Measurements from ENCODE around the gene UNCX.
"Not testable (repeated sequence)": the region's sequence is repeated elsewhere in the genome, so short reads cannot be mapped to it uniquely, and the experiment has no call there.

UNCX gene

GRCh38 chr7:1274121-1274875 is 41.6 kb downstream of the UNCX start:
- DNase-seq: no peak
- Mint-ChIP-seq H3K9me3 (peaks cover 15% of the 10 kb centered on the region), H3K4me1 (no peaks in the 10 kb centered on the region), H3K36me3 (no peaks in the 10 kb centered on the region), H3K4me3 (no peak overlapping the region), H3K27ac (peak overlapping the region; percentile 71), H3K27me3 (no peaks in the 10 kb centered on the region)
- CTCF ChIA-PET: no interaction called here

GRCh38 chr7:1274876-1275375 is 42.3 kb downstream of the UNCX start:
- Mint-ChIP-seq H3K4me1 (no peaks in the 10 kb centered on the region), H3K36me3 (no peaks in the 10 kb centered on the region), H3K27me3 (no peaks in the 10 kb centered on the region), H3K27ac (peak overlapping the region; percentile 71), H3K9me3 (peaks cover 15% of the 10 kb centered on the region), H3K4me3 (no peak overlapping the region)
- DNase-seq: no peak
- CTCF ChIA-PET: no interaction called here

GRCh38 chr7:1275451-1276381 is 43.0 kb downstream of the UNCX start:
- Mint-ChIP-seq H3K27me3 (no peaks in the 10 kb centered on the region), H3K9me3 (peaks cover 15% of the 10 kb centered on the region), H3K36me3 (no peaks in the 10 kb centered on the region), H3K4me3 (no peak overlapping the region), H3K27ac (no peak overlapping the region), H3K4me1 (no peaks in the 10 kb centered on the region)
- CTCF ChIA-PET: no interaction called here
- no peak for DNase-seq

GRCh38 chr7:1276626-1277175 is 44.0 kb downstream of the UNCX start:
- Mint-ChIP-seq H3K27ac (no peak overlapping the region), H3K9me3 (peaks cover 11% of the 10 kb centered on the region), H3K4me3 (no peak overlapping the region), H3K27me3 (no peaks in the 10 kb centered on the region), H3K36me3 (no peaks in the 10 kb centered on the region), H3K4me1 (no peaks in the 10 kb centered on the region)
- no peak for DNase-seq
- CTCF ChIA-PET: no interaction called here

- Mint-ChIP-seq H3K27me3 (peaks cover 3% of the 10 kb centered on the region), H3K36me3 (no peaks in the 10 kb centered on the region), H3K4me3 (no peak overlapping the region), H3K4me1 (no peaks in the 10 kb centered on the region), H3K9me3 (peaks cover 11% of the 10 kb centered on the region), H3K27ac (no peak overlapping the region)
- CTCF ChIA-PET: interaction anchor here (0.8 kb wide), 1 partner anchor 154 kb away, joined by 3 read pairs; no protein-coding TSS in a partner anchor
- no peak for DNase-seq
These were observed 45.9 kb downstream of the UNCX start for GRCh38 chr7:1278543-1278942.

- Mint-ChIP-seq H3K36me3 (no peaks in the 10 kb centered on the region), H3K9me3 (peaks cover 11% of the 10 kb centered on the region), H3K27me3 (peaks cover 4% of the 10 kb centered on the region), H3K27ac (no peak overlapping the region), H3K4me1 (no peaks in the 10 kb centered on the region), H3K4me3 (no peak overlapping the region)
- DNase-seq: no peak
- CTCF ChIA-PET: no interaction called here
These were observed 46.4 kb downstream of the UNCX start for GRCh38 chr7:1279041-1279440.

GRCh38 chr7:1279895-1280294 is 47.2 kb downstream of the UNCX start:
- H3K36me3 Mint-ChIP-seq, H3K27me3 Mint-ChIP-seq, H3K4me1 Mint-ChIP-seq, CTCF ChIA-PET, H3K27ac Mint-ChIP-seq, H3K4me3 Mint-ChIP-seq, DNase-seq: not testable (repeated sequence)
- H3K9me3 Mint-ChIP-seq: peaks cover 11% of the 10 kb centered on the region

GRCh38 chr7:1281068-1281467 is 48.4 kb downstream of the UNCX start:
- Mint-ChIP-seq H3K27ac (no peak overlapping the region), H3K4me3 (no peak overlapping the region), H3K27me3 (peaks cover 4% of the 10 kb centered on the region), H3K9me3 (peaks cover 11% of the 10 kb centered on the region), H3K36me3 (no peaks in the 10 kb centered on the region), H3K4me1 (no peaks in the 10 kb centered on the region)
- CTCF ChIA-PET: no interaction called here
- DNase-seq: no peak

GRCh38 chr7:1282679-1283078 is 50.0 kb downstream of the UNCX start:
- Mint-ChIP-seq H3K9me3 (peaks cover 7% of the 10 kb centered on the region), H3K4me3 (no peak overlapping the region), H3K27ac (no peak overlapping the region), H3K4me1 (no peaks in the 10 kb centered on the region), H3K36me3 (no peaks in the 10 kb centered on the region), H3K27me3 (peaks cover 14% of the 10 kb centered on the region)
- CTCF ChIA-PET: no interaction called here
- no peak for DNase-seq

- no peak for DNase-seq
- Mint-ChIP-seq H3K36me3 (no peaks in the 10 kb centered on the region), H3K9me3 (peaks cover 5% of the 10 kb centered on the region), H3K27ac (no peak overlapping the region), H3K4me1 (no peaks in the 10 kb centered on the region), H3K4me3 (no peak overlapping the region), H3K27me3 (peaks cover 19% of the 10 kb centered on the region)
- CTCF ChIA-PET: no interaction called here
These were observed 50.7 kb downstream of the UNCX start for GRCh38 chr7:1283337-1283736.

- Mint-ChIP-seq H3K4me3 (no peak overlapping the region), H3K27ac (no peak overlapping the region), H3K9me3 (no peaks in the 10 kb centered on the region), H3K36me3 (no peaks in the 10 kb centered on the region), H3K27me3 (peaks cover 27% of the 10 kb centered on the region), H3K4me1 (no peaks in the 10 kb centered on the region)
- no peak for DNase-seq
- CTCF ChIA-PET: no interaction called here
These were observed 51.5 kb downstream of the UNCX start for GRCh38 chr7:1283941-1284742.

- peaks cover 2% of the 10 kb centered on the region for H3K4me1 Mint-ChIP-seq
- no peak for DNase-seq
- H3K36me3 Mint-ChIP-seq: no peaks in the 10 kb centered on the region
- no peak overlapping the region for H3K27ac Mint-ChIP-seq
- H3K27me3 Mint-ChIP-seq: peaks cover 34% of the 10 kb centered on the region
- CTCF ChIA-PET: no interaction called here
- H3K4me3 Mint-ChIP-seq: no peak overlapping the region
- no peaks in the 10 kb centered on the region for H3K9me3 Mint-ChIP-seq
These were observed 52.2 kb downstream of the UNCX start for GRCh38 chr7:1284743-1285458.

- CTCF ChIA-PET: no interaction called here
- H3K27ac Mint-ChIP-seq: no peak overlapping the region
- peaks cover 43% of the 10 kb centered on the region for H3K27me3 Mint-ChIP-seq
- DNase-seq: no peak
- H3K4me3 Mint-ChIP-seq: no peak overlapping the region
- peaks cover 9% of the 10 kb centered on the region for H3K4me1 Mint-ChIP-seq
- H3K9me3 Mint-ChIP-seq: no peaks in the 10 kb centered on the region
- H3K36me3 Mint-ChIP-seq: no peaks in the 10 kb centered on the region
These were observed 53.1 kb downstream of the UNCX start for GRCh38 chr7:1285556-1286301.
